Inflammatory macrophage treated with lipopolysaccharide for 4 hours (primary cell): ENCODE measurements around the gene HLA-DQA2.
A peak's percentile ranks its signal among the peaks of the same experiment; 100 is the strongest.
"Not testable (repeated sequence)": the region's sequence is repeated elsewhere in the genome, so short reads cannot be mapped to it uniquely, and the experiment has no call there.

Experiments
- DNase-seq: peaks from one replicate; pipeline ENCODE4 v3.0.0-alpha.2; 2020

Gene HLA-DQA2

GRCh38 chr6:32741031-32741960 is at the start of gene HLA-DQA2:
Gene HLA-DQA2, plus strand, starts transcription at chr6:32741391. Its CDS starts 53 bp downstream, at chr6:32741444.
- DNase-seq, result peak; percentile 22

GRCh38 chr6:32692019-32692418 is 49.2 kb upstream of the HLA-DQA2 start:
- DNase-seq, result no peak

GRCh38 chr6:32697031-32697430 is 44.2 kb upstream of the HLA-DQA2 start:
- DNase-seq, result peak; percentile 65

GRCh38 chr6:32700391-32701040 is 40.7 kb upstream of the HLA-DQA2 start:
- peak; percentile 47 for DNase-seq

- no peak for DNase-seq
Measured at GRCh38 chr6:32703347-32703746, 37.8 kb upstream of the HLA-DQA2 start.

- DNase-seq, result not testable (repeated sequence)
Measured at GRCh38 chr6:32705164-32705563, 36.0 kb upstream of the HLA-DQA2 start.

GRCh38 chr6:32709625-32710024 is 31.6 kb upstream of the HLA-DQA2 start:
- no peak for DNase-seq

- DNase-seq, result peak; percentile 38
Measured at GRCh38 chr6:32713241-32713640, 27.9 kb upstream of the HLA-DQA2 start.

GRCh38 chr6:32716396-32716795 is 24.8 kb upstream of the HLA-DQA2 start:
- DNase-seq, result no peak

GRCh38 chr6:32718879-32719278 is 22.3 kb upstream of the HLA-DQA2 start:
- DNase-seq, result peak; percentile 90

GRCh38 chr6:32738126-32738525 is 3.1 kb upstream of the HLA-DQA2 start:
- no peak for DNase-seq

GRCh38 chr6:32742374-32742773 is 1.2 kb downstream of the HLA-DQA2 start:
- DNase-seq, result no peak

- DNase-seq, result no peak
Measured at GRCh38 chr6:32744776-32745175, 3.6 kb downstream of the HLA-DQA2 start.

- DNase-seq, result not testable (repeated sequence)
Measured at GRCh38 chr6:32745649-32746048, 4.5 kb downstream of the HLA-DQA2 start.

- DNase-seq, result no peak
Measured at GRCh38 chr6:32752580-32752979, 11.4 kb downstream of the HLA-DQA2 start.

- no peak for DNase-seq
Measured at GRCh38 chr6:32759669-32760068, 18.5 kb downstream of the HLA-DQA2 start.

- no peak for DNase-seq
Measured at GRCh38 chr6:32761072-32761471, 19.9 kb downstream of the HLA-DQA2 start.

GRCh38 chr6:32761548-32761947 is 20.4 kb downstream of the HLA-DQA2 start:
- no peak for DNase-seq

- no peak for DNase-seq
Measured at GRCh38 chr6:32763421-32763820, 22.2 kb downstream of the HLA-DQA2 start, which contains the start of gene HLA-DQB2. Gene HLA-DQB2, minus strand, starts transcription at chr6:32763532. Its CDS starts 62 bp downstream, at chr6:32763470.

- peak; percentile 69 for DNase-seq
Measured at GRCh38 chr6:32764048-32764447, 22.9 kb downstream of the HLA-DQA2 start.

- DNase-seq, result no peak
Measured at GRCh38 chr6:32772656-32773055, 31.5 kb downstream of the HLA-DQA2 start.

GRCh38 chr6:32774426-32774825 is 33.2 kb downstream of the HLA-DQA2 start:
- peak; percentile 51 for DNase-seq

GRCh38 chr6:32775071-32775470 is 33.9 kb downstream of the HLA-DQA2 start:
- no peak for DNase-seq

GRCh38 chr6:32779036-32779435 is 37.8 kb downstream of the HLA-DQA2 start:
- DNase-seq, result peak; percentile 23
